Right lobe of liver (tissue), 6 donors: Measurements from ENCODE around the gene MRPL11. TPM values are rescaled to one million over a fixed set of nuclear protein-coding genes. Genes with fewer than 3 reads are reported as not detected.

Experiments used
- ATAC-seq, 4 donors: fragments of 200-7000 bp; cut with Tn5 transposase; one replicate each; pipeline ENCODE4 v1.9.1; 2020; ENCODE audit warnings: mild to moderate bottlenecking in 4 of 4, moderate library complexity in 4 of 4
- DNase-seq, 3 donors: peaks; one replicate each; pipeline ENCODE4 v3.0.0-alpha.2; 2020
- H3K27ac ChIP-seq, 3 donors: fragments of 200-600 bp; one replicate each; pipeline ENCODE4 v1.8.0; 2022
- H3K27me3 ChIP-seq, 2 donors: fragments of 200-600 bp; one replicate each; pipeline ENCODE4 v1.8.0; 2022
- H3K36me3 ChIP-seq, 4 donors: fragments of 200-600 bp; sonication (generic) in 1 of 4; one replicate each; pipeline versions ENCODE4 v1.5.1 to v1.8.0; 2017 to 2022; ENCODE audit warnings: control low read depth in 1 of 4
- H3K4me1 ChIP-seq, 4 donors: fragments of 200-600 bp; sonication (generic) in 1 of 4; one replicate each; pipeline versions ENCODE4 v1.5.1 to v1.8.0; 2017 to 2022; ENCODE audit warnings: control low read depth in 1 of 4
- H3K4me3 ChIP-seq, 3 donors: fragments of 200-600 bp; one replicate each; pipeline ENCODE4 v1.8.0; 2022
- H3K9me3 ChIP-seq, 4 donors: fragments of 200-600 bp; sonication (generic) in 1 of 4; one replicate each; pipeline versions ENCODE4 v1.5.1 to v1.8.0; 2017 to 2022; ENCODE audit warnings: control low read depth in 1 of 4
- CTCF ChIP-seq, 4 donors: fragments of 200-600 bp in 3 of 4; fragments of 450-650 bp in 1 of 4; IDR thresholded peaks; one replicate each; pipeline versions ENCODE4 v1.5.1 to v1.8.0; 2016 to 2022; ENCODE audit warnings: antibody characterized with exemption in 4 of 4, mild to moderate bottlenecking in 2 of 4
- POLR2A ChIP-seq: fragments of 450-650 bp; IDR thresholded peaks from one replicate; pipeline ENCODE4 v1.6.1; 2017; ENCODE audit warnings: antibody characterized with exemption, mild to moderate bottlenecking
- WGBS: methylation state at CpG from one replicate; pipeline ENCODE4 v1.1.6; 2018; ENCODE audit warnings: low coverage, low lambda C conversion rate; ENCODE audit not compliant: insufficient coverage; ENCODE audit errors: missing lambda C conversion rate; 5-methylcytosine and 5-hydroxymethylcytosine counted together
- intact Hi-C, 2 donors: fragments of 100-400 bp; cut with DNase I; formaldehyde crosslinking; loops; one replicate each; pipeline versions ENCODE4 v1.11.2 to v1.14.1; 2022
- total RNA-seq, 6 experiments: library from RNA; depleted of rRNA in 2 of 6; stranded (reverse); fragments of >200 nt in 2 of 6; fragmentation: NEBNext Ultra II Directional in 3 of 6; extraction: Animal tissue kit (Norgen Biotek cat#: 25700) in 3 of 6; gene quantifications; one replicate each; pipeline versions ENCODE4 v1.1.0 to v1.2.4, GENCODE V29; 2016 to 2023
- donor health status: DM: no; HTN: yes; CAD: no.
- donor health status: DM: no; HTN: no; CAD: no.
- donor health status: DM: no; HTN: no; CAD: no.
- donor health status: DM: no; HTN: yes; CAD: no.
- donor health status: DM: no; HTN: yes; CAD: no.

MRPL11 gene
- total RNA-seq, 6 experiments from 2014 or later = 17.6 to 34.1 (median 28.6) TPM

- H3K4me1 ChIP-seq = peaks cover 0 to 8% (median 0%) of the 10 kb centered on the region in 4 donors
- TF ChIP-seq CTCF (IDR thresholded peaks at IDR 0.05) (no peak), POLR2A (no peak)
- intact Hi-C loops = no loop called here
- H3K36me3 ChIP-seq = no peaks in the 10 kb centered on the region
- DNase-seq (no peak), ATAC-seq (no peak)
- H3K27me3 ChIP-seq = no peaks in the 10 kb centered on the region
- H3K9me3 ChIP-seq = no peaks in the 10 kb centered on the region
- H3K4me3 ChIP-seq = no peak overlapping the region
- 94% methylated on average over 4 of the region's 9 CpGs for WGBS
- H3K27ac ChIP-seq = no peak overlapping the region
These were observed 33.4 kb upstream of the MRPL11 start for GRCh38 chr11:66472054-66472453.

DNA sequence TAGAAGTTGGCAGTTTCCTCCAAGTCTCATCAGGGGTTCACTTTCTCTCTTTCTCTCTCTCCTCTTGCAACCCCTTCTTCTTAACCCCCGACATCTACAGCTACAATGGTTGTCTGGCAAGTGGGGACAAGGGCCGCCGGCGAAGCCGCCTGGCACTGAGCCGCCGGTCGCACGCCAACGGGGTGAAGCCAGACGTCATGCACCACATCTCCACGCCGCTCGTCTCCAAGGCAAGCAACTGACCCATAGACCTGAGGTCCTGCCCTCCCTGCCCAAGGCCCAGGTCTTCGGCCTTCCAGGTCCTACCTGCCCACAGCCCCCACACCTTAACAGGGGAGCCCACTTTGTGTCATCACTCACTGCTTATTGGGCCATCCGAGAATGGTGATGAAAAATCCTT, 32.5 kb upstream of the MRPL11 start:
- WGBS = 92% methylated on average over 2 of the region's 16 CpGs
- H3K4me3 ChIP-seq = no peak overlapping the region
- no peaks in the 10 kb centered on the region for H3K27me3 ChIP-seq
- H3K9me3 ChIP-seq = no peaks in the 10 kb centered on the region
- no peak overlapping the region for H3K27ac ChIP-seq
- ATAC-seq (no peak), DNase-seq (no peak)
- H3K36me3 ChIP-seq = no peaks in the 10 kb centered on the region
- intact Hi-C loops = no loop called here
- H3K4me1 ChIP-seq = peaks cover 0 to 8% (median 0%) of the 10 kb centered on the region in 4 donors
- TF ChIP-seq POLR2A = no peak
- TF ChIP-seq CTCF (IDR thresholded peaks at IDR 0.05) = no peak

DNA sequence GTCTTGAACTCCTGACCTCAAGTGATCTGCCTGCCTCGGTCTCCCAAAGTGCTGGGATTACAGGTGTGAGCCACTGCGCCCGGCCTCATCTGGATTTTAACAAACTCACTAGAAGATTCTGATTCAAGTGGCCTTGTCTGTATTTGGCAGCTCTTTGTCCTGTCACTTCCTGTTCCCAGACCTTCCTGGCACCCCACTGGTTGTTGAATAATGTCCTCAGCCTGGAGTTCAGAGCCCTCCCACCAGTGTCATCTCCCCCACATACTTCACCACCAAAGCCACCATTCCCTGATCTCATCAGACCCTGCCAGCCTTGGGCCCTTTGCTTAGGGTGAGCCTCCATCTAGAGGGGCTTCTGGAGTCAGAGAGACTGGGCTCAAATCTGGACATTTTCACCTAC, 31.4 kb upstream of the MRPL11 start:
- 100% methylated on average over 1 of the region's 3 CpGs for WGBS
- no peak for DNase-seq

DNA sequence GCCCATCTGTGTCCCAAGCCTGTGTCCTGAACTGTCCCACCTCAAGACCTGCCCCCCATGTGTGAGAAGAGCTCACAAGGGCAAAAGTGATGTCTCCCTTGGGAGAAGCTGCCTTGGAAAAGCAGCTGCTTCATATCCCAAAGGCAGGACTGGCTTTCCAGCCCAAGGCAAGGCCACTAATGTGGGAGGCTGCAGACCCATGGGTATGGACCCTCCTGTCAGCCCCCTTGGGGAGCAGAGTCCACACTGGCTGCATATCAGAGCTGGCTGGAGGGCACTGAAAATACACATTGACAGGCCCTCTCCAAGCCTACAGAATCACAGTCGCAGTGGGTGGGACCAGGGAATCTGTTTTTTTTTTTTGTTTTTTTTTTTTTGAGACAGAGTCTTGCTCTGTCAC, 30.8 kb upstream of the MRPL11 start:
- no peak for DNase-seq
- Histone ChIP-seq H3K9me3 (no peaks in the 10 kb centered on the region), H3K27me3 (no peaks in the 10 kb centered on the region), H3K36me3 (no peaks in the 10 kb centered on the region), H3K4me1 (peaks cover 0 to 8% (median 0%) of the 10 kb centered on the region in 4 donors), H3K4me3 (no peak overlapping the region), H3K27ac (no peak overlapping the region)
- TF ChIP-seq CTCF (IDR thresholded peaks at IDR 0.05) = no peak
- no peak for TF ChIP-seq POLR2A
- WGBS = no CpG with 5 or more reads among the region's 1 CpG
- ATAC-seq = no peak
- intact Hi-C loops = no loop called here

More for the DNA sequence above, 31.4 kb upstream of the MRPL11 start:
- H3K27ac ChIP-seq = no peak overlapping the region
- peaks cover 0 to 8% (median 0%) of the 10 kb centered on the region in 4 donors for H3K4me1 ChIP-seq
- intact Hi-C loops = no loop called here
- no peaks in the 10 kb centered on the region for H3K27me3 ChIP-seq
- no peak for ATAC-seq
- no peaks in the 10 kb centered on the region for H3K36me3 ChIP-seq
- H3K4me3 ChIP-seq = no peak overlapping the region
- TF ChIP-seq POLR2A = no peak
- no peak for TF ChIP-seq CTCF (IDR thresholded peaks at IDR 0.05)
- H3K9me3 ChIP-seq = no peaks in the 10 kb centered on the region

DNA sequence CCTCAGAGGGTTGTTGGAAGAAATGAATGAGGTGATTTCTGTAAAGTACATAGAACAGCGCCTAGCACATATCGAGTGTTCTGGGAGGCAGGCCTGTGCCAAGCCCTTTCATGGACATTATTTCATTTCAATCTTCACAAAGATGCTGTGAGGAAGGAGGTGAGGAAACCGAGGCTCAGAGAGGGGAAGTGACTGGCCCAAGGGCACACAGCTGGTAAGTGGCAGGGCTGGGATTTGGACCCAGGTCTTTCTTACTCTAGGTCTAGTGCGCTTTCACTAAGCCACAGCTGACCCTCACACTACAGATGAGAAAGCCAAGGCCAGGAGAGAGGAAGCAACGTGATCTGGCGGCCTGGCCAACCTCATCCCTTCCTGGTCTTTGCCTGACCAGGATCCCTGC, 30.0 kb upstream of the MRPL11 start:
- Histone ChIP-seq H3K27me3 (no peaks in the 10 kb centered on the region), H3K36me3 (no peaks in the 10 kb centered on the region), H3K9me3 (no peaks in the 10 kb centered on the region), H3K4me3 (no peak overlapping the region), H3K27ac (no peak overlapping the region), H3K4me1 (peaks cover 0 to 8% (median 0%) of the 10 kb centered on the region in 4 donors)
- 83% methylated on average over 4 of the region's 6 CpGs for WGBS
- intact Hi-C loops = no loop called here
- DNase-seq (no peak), ATAC-seq (no peak)
- no peak for TF ChIP-seq CTCF (IDR thresholded peaks at IDR 0.05)
- TF ChIP-seq POLR2A = no peak
